ENCODE measurements around the gene HSD17B1. TPM values are rescaled to one million over a fixed set of nuclear protein-coding genes. Genes with fewer than 3 reads are reported as not detected.

The HSD17B1 gene
- total RNA-seq, 4 donors from 2014 or later = 0.49 to 4.1 (median 1.2) TPM

GRCh38 chr17:42512733-42513251, 39.9 kb upstream of the HSD17B1 start:
- no peak for TF ChIP-seq CTCF (IDR thresholded peaks at IDR 0.05; ENCODE audit: low read depth)

GRCh38 chr17:42513686-42514085, 39.0 kb upstream of the HSD17B1 start:
- no peak for TF ChIP-seq CTCF (IDR thresholded peaks at IDR 0.05; ENCODE audit: low read depth)

DNA sequence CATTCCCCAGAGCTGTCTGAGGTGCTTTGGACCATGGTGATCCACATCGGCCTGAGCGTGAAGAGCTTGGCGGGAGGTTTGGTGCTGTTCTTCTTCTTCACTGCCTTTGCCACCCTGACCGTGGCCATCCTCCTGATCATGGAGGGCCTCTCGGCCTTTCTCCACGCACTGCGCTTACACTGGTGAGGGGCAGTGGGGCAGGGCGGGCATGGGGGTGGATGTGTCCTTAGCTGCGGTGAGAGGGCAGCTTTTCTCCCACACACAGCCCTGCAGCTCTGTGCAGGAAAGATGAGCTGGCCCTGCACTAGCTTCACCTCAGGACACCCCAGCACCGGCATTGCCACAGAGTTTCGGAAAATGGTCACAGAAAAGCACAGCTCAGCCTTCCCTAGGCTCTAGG, 38.4 kb upstream of the HSD17B1 start:
- TF ChIP-seq CTCF (IDR thresholded peaks at IDR 0.05; ENCODE audit: low read depth) = no peak

DNA sequence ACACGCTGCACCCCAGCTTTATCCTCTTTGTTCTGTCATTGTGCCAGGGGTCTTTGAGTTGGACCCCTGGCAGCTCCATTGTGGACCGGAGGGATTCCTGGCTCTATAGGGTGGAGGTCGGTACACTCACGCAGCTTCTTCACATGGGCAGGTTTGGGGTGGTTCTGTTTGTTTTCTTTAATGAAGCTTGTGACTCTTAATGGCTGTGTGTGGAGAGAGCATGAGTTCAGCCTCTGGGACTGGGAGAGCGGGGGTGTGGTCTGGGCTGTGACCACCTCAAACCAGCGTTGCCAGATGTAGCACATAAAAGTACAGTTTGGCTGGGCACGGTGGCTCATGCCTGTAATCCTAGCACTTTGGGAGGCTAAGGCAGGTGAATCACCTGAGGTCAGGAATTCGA, 37.9 kb upstream of the HSD17B1 start:
- TF ChIP-seq CTCF (IDR thresholded peaks at IDR 0.05; ENCODE audit: low read depth) = no peak

- TF ChIP-seq CTCF (IDR thresholded peaks at IDR 0.05; ENCODE audit: low read depth) = no peak
Observed at GRCh38 chr17:42517516-42517915, 35.2 kb upstream of the HSD17B1 start.

DNA sequence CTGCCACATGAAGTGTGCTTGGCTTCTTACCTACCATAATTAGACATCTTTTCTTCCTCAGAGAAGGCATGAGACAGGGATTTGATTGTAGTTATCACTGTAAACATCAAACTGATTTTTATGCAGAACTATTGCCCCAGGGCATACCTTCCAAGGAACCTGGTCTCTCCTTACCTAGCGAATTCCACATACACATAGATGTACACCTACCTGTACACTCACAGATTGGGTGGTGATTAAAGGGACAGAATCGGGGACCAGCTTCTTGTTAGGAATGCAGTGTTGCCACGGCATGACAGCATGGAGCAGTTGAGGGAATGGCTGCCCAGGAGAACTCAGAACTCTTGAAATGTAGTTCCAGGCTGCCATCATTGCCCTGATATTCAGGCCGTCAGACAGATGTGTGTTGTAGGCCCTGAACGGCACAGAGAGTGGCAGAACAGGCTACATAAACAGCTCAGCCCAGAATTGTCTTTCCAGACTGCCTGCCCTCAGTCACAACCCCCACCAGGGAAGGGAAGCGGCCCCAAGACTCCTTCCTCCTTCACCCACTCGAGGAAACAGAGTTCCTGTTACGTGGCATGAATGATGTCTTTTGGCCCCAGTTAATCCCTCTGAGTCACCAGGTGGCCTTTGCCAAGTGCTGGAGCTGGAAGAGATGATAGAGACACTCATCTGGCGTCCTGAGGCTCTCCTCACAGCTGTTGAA, 34.5 kb upstream of the HSD17B1 start:
- no peak for TF ChIP-seq CTCF (IDR thresholded peaks at IDR 0.05; ENCODE audit: low read depth)

DNA sequence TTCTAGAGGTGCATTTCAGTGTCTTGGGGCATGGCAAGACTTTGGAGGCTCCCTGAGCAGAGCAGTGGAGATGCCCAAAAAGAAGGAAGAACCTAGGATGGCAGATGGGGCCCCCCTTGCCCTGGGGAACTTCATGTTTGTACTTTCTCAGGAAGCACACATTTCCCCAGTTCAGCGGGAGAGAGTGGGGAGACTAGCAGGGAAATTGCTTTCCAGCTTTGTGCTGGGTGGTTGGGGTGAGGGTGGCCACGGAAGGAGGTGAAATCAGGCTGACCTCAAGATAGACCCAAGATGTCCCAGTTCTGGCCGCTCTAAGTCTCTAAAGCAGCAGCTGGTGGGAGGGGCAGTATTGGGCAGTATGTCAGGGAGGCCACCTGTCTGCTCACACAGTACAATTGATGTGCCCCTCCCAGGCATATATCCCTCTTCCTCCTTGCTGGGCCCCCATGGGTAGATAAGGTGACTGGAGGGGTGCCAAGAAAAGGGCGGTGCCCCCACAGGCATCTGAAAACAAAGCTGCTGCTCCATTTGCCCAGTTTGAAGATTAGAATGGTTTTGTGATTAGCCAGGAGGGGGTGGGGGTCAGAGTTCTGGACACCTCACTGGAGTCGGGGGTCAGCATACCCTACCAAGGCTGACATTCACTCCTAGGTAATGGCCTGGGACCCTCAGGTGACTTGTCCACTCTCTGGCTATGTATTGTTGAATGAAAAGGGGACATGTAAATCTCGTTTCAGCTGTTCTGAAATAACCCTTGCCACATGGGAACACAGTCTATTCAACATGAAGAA, 33.8 kb upstream of the HSD17B1 start:
- TF ChIP-seq CTCF (IDR thresholded peaks at IDR 0.05; ENCODE audit: low read depth) = no peak
